ENCODE measurements around the gene SLC22A6. TPM values are rescaled to one million over a fixed set of nuclear protein-coding genes. Genes with fewer than 3 reads are reported as not detected.

SLC22A6 gene
- polyA plus RNA-seq, 2 of the 4 experiments (the other 2 are of a cell fraction), result not detected

- 83% methylated on average over 38 of the region's 53 CpGs for WGBS (ENCODE audit: missing lambda C conversion rate)
- POLR2A ChIA-PET, result no interaction called here
- H3K27ac ChIP-seq, result no peak overlapping the region
- no peak for FAIRE-seq
- H3K9me3 ChIP-seq, result peaks cover 4% of the 10 kb centered on the region; the same call in 1 of the 3 replicates
- no peak overlapping the region for H3K4me3 ChIP-seq
- peaks cover 25% of the 10 kb centered on the region for H3K4me1 ChIP-seq
- ATAC-seq, result no peak
- CTCF ChIA-PET, result interaction anchor here (1.4 to 4.3 kb wide), 3 partner anchors 10 to 97 kb away, joined by 4 to 36 read pairs (median 10); no protein-coding TSS in a partner anchor
- H3K4me2 ChIP-seq, result no peak overlapping the region
- DNase-seq (ENCODE audit: low read depth in 1 of 2, low spot score in 1 of 2), result no peak
- TF ChIP-seq CHD4 (IDR thresholded peaks at IDR 0.05; ENCODE audit: borderline replicate concordance) (no peak), MYC (IDR thresholded peaks at IDR 0.05; ENCODE audit: borderline replicate concordance, low read length) (no peak), RNF2 (IDR thresholded peaks at IDR 0.05; ENCODE audit: borderline replicate concordance, low read depth) (no peak), RAD21 (conservative IDR thresholded peaks at IDR 0.05 in 1 of 2, IDR thresholded peaks at IDR 0.05 in 1 of 2) (no peak)
Measured at GRCh38 chr11:62926680-62927455, 57.9 kb downstream of the SLC22A6 start.

Small RNA genes lying within 50 kb of the gene (small RNA-seq; reads per million reads assigned to genes)
- 0 reads per million in 6 experiments for gene RN7SL259P

Other genes with a start within 250 kb of the SLC22A6 start
- 3.0 and 3.1 TPM in 2 replicates for gene ZBTB3, start 230.8 kb downstream of the SLC22A6 start, polyA plus RNA-seq (2011; rRNA removed)
- gene ZBTB3, start 230.8 kb downstream of the SLC22A6 start, polyA plus RNA-seq (2017; fragmentation: RNase III; extraction: RNeasy Plus Mini Kit Qiagen cat#74134 plus additional on column Dnase treatment), result 1.4 to 2.2 TPM (median 2.0 TPM) in 3 replicates
- gene POLR2G, start 223.4 kb downstream of the SLC22A6 start, polyA plus RNA-seq (2011; rRNA removed), result 308 and 324 TPM in 2 replicates
- gene POLR2G, start 223.4 kb downstream of the SLC22A6 start, polyA plus RNA-seq (2017; fragmentation: RNase III; extraction: RNeasy Plus Mini Kit Qiagen cat#74134 plus additional on column Dnase treatment), result 186 to 199 TPM (median 188 TPM) in 3 replicates
- 14.0 and 17.5 TPM in 2 replicates for gene TAF6L, start 213.6 kb downstream of the SLC22A6 start, polyA plus RNA-seq (2011; rRNA removed)
- gene TAF6L, start 213.6 kb downstream of the SLC22A6 start, polyA plus RNA-seq (2017; fragmentation: RNase III; extraction: RNeasy Plus Mini Kit Qiagen cat#74134 plus additional on column Dnase treatment), result 20.8 to 23.5 TPM (median 22.7 TPM) in 3 replicates
- gene TMEM179B, start 197.6 kb downstream of the SLC22A6 start, polyA plus RNA-seq (2011; rRNA removed), result 64.7 and 105 TPM in 2 replicates
- gene TMEM179B, start 197.6 kb downstream of the SLC22A6 start, polyA plus RNA-seq (2017; fragmentation: RNase III; extraction: RNeasy Plus Mini Kit Qiagen cat#74134 plus additional on column Dnase treatment), result 57.6 to 64.4 TPM (median 62.8 TPM) in 3 replicates
- 20.6 and 26.5 TPM in 2 replicates for gene TMEM223, start 193.0 kb downstream of the SLC22A6 start, polyA plus RNA-seq (2011; rRNA removed)
- 20.1 to 24.3 TPM (median 23.5 TPM) in 3 replicates for gene TMEM223, start 193.0 kb downstream of the SLC22A6 start, polyA plus RNA-seq (2017; fragmentation: RNase III; extraction: RNeasy Plus Mini Kit Qiagen cat#74134 plus additional on column Dnase treatment)
- gene NXF1, start 179.5 kb downstream of the SLC22A6 start, polyA plus RNA-seq (2011; rRNA removed), result 35.5 and 50.7 TPM in 2 replicates
- 46.6 to 47.7 TPM (median 46.9 TPM) in 3 replicates for gene NXF1, start 179.5 kb downstream of the SLC22A6 start, polyA plus RNA-seq (2017; fragmentation: RNase III; extraction: RNeasy Plus Mini Kit Qiagen cat#74134 plus additional on column Dnase treatment)
- gene STX5, start 152.9 kb downstream of the SLC22A6 start, polyA plus RNA-seq (2011; rRNA removed), result 30.3 and 32.3 TPM in 2 replicates
- 16.8 to 21.0 TPM (median 19.5 TPM) in 3 replicates for gene STX5, start 152.9 kb downstream of the SLC22A6 start, polyA plus RNA-seq (2017; fragmentation: RNase III; extraction: RNeasy Plus Mini Kit Qiagen cat#74134 plus additional on column Dnase treatment)
- gene TEX54, start 152.1 kb downstream of the SLC22A6 start, polyA plus RNA-seq (2011; rRNA removed), result not detected in 2 replicates
- not detected in 3 replicates for gene TEX54, start 152.1 kb downstream of the SLC22A6 start, polyA plus RNA-seq (2017; fragmentation: RNase III; extraction: RNeasy Plus Mini Kit Qiagen cat#74134 plus additional on column Dnase treatment)
- 47.6 and 52.9 TPM in 2 replicates for gene WDR74, start 145.4 kb downstream of the SLC22A6 start, polyA plus RNA-seq (2011; rRNA removed)
- 88.9 to 100 TPM (median 90.6 TPM) in 3 replicates for gene WDR74, start 145.4 kb downstream of the SLC22A6 start, polyA plus RNA-seq (2017; fragmentation: RNase III; extraction: RNeasy Plus Mini Kit Qiagen cat#74134 plus additional on column Dnase treatment)
- gene SLC3A2, start 104.1 kb downstream of the SLC22A6 start, polyA plus RNA-seq (2011; rRNA removed), result 1,064 and 1,133 TPM in 2 replicates
- gene SLC3A2, start 104.1 kb downstream of the SLC22A6 start, polyA plus RNA-seq (2017; fragmentation: RNase III; extraction: RNeasy Plus Mini Kit Qiagen cat#74134 plus additional on column Dnase treatment), result 906 to 1,102 TPM (median 1,007 TPM) in 3 replicates
- not detected in 2 replicates for gene CHRM1, start 63.6 kb downstream of the SLC22A6 start, polyA plus RNA-seq (2011; rRNA removed)
- gene CHRM1, start 63.6 kb downstream of the SLC22A6 start, polyA plus RNA-seq (2017; fragmentation: RNase III; extraction: RNeasy Plus Mini Kit Qiagen cat#74134 plus additional on column Dnase treatment), result not detected in 3 replicates
- not detected in 2 replicates for gene SLC22A8, start 30.9 kb upstream of the SLC22A6 start, polyA plus RNA-seq (2011; rRNA removed)
- not detected in 3 replicates for gene SLC22A8, start 30.9 kb upstream of the SLC22A6 start, polyA plus RNA-seq (2017; fragmentation: RNase III; extraction: RNeasy Plus Mini Kit Qiagen cat#74134 plus additional on column Dnase treatment)
- gene SLC22A24, start 159.3 kb upstream of the SLC22A6 start, polyA plus RNA-seq (2011; rRNA removed), result not detected in 2 replicates
- gene SLC22A24, start 159.3 kb upstream of the SLC22A6 start, polyA plus RNA-seq (2017; fragmentation: RNase III; extraction: RNeasy Plus Mini Kit Qiagen cat#74134 plus additional on column Dnase treatment), result not detected in 3 replicates

All from A549 (cell line).